Gastrocnemius medialis (tissue), 4 donors: ENCODE data around the gene CHP1. TPM values are rescaled to one million over a fixed set of nuclear protein-coding genes. Genes with fewer than 3 reads are reported as not detected.

Experiments
- ATAC-seq, 2 donors: fragments of 150-250 bp; one replicate each; pipeline ENCODE4 v1.9.1; 2016
- DNase-seq, 2 donors: peaks; one replicate each; pipeline ENCODE4 v3.0.0-alpha.2; 2019
- H3K27ac ChIP-seq, 4 donors: fragments of 200-600 bp; sonication (generic); 1 replicate in 1 of 4; 2 replicates in 3 of 4; pipeline ENCODE4 v1.5.1; 2016 to 2018; ENCODE audit warnings: mild to moderate bottlenecking in 2 of 4, moderate library complexity in 1 of 4
- H3K27me3 ChIP-seq, 3 donors: fragments of 200-600 bp; sonication (generic) in 2 of 3; 1 replicate in 1 of 3; 2 replicates in 2 of 3; pipeline versions ENCODE4 v1.5.1 to v1.6.0; 2016 to 2019; ENCODE audit warnings: mild to moderate bottlenecking in 1 of 3, moderate library complexity in 1 of 3
- H3K36me3 ChIP-seq, 2 donors: fragments of 200-600 bp; sonication (generic) in 1 of 2; one replicate each; pipeline ENCODE4 v1.5.1; 2017 to 2018
- H3K4me1 ChIP-seq, 2 donors: fragments of 200-600 bp; sonication (generic) in 1 of 2; one replicate each; pipeline ENCODE4 v1.5.1; 2016 to 2017; ENCODE audit warnings: mild to moderate bottlenecking in 2 of 2
- H3K4me3 ChIP-seq, 4 donors: fragments of 200-600 bp; sonication (generic) in 3 of 4; 1 replicate in 1 of 4; 2 replicates in 3 of 4; pipeline ENCODE4 v1.5.1; 2016 to 2019; ENCODE audit warnings: mild to moderate bottlenecking in 2 of 4
- H3K9me3 ChIP-seq, 3 donors: fragments of 200-600 bp; sonication (generic) in 2 of 3; 1 replicate in 1 of 3; 2 replicates in 2 of 3; pipeline ENCODE4 v1.5.1; 2016 to 2019
- CTCF ChIP-seq, 5 experiments: fragments of 450-650 bp in 3 of 5; fragments of 200-600 bp in 2 of 5; sonication (generic) in 2 of 5; IDR thresholded peaks in 4 of 5; conservative IDR thresholded peaks in 1 of 5; 1 replicate in 4 of 5; 2 replicates in 1 of 5; pipeline ENCODE4 v1.5.1; 2016 to 2019; ENCODE audit warnings: antibody characterized with exemption in 5 of 5, mild to moderate bottlenecking in 3 of 5, moderate library complexity in 3 of 5
- POLR2A ChIP-seq, 2 donors: fragments of 450-650 bp; IDR thresholded peaks; one replicate each; pipeline ENCODE4 v1.6.1; 2017; ENCODE audit warnings: antibody characterized with exemption in 2 of 2, mild to moderate bottlenecking in 2 of 2, moderate library complexity in 2 of 2
- in situ Hi-C, 4 donors: fragments of 200-750 bp; cut with MboI; loops; one replicate each; pipeline versions ENCODE4 v1.15.0 to v1.8.0; 2017; ENCODE audit warnings: low sequenced_read_pairs in 4 of 4
- intact Hi-C: fragments of 100-400 bp; cut with DNase I; formaldehyde crosslinking; loops from one replicate; pipeline ENCODE4 v1.15.1; 2023; ENCODE audit warnings: low total_unique reads
- total RNA-seq, 4 donors: library from RNA; depleted of rRNA; stranded (reverse); fragments of >200 nt; gene quantifications; one replicate each; pipeline versions ENCODE4 v1.1.0 to v1.2.3, GENCODE V29; 2016

Gene CHP1
- total RNA-seq, 4 donors from 2014 or later, result 208 to 293 (median 266) TPM

- TF ChIP-seq POLR2A (IDR thresholded peaks at IDR 0.05) (no peak), CTCF (IDR thresholded peaks at IDR 0.05 in 4 of 5, conservative IDR thresholded peaks at IDR 0.05 in 1 of 5) (no peak)
- intact Hi-C loops, result no loop called here
- Histone ChIP-seq H3K27ac (peak overlapping the region; percentile 94 to 99 (median 96)), H3K9me3 (no peaks in the 10 kb centered on the region), H3K4me1 (peaks cover 21 to 34% of the 10 kb centered on the region in 2 donors), H3K4me3 (peak overlapping the region; percentile 93 to 98 (median 96)), H3K36me3 (peaks cover 8 to 41% of the 10 kb centered on the region in 2 donors), H3K27me3 (no peaks in the 10 kb centered on the region)
- DNase-seq, result no peak
- in situ Hi-C loops, result no loop called here
- ATAC-seq, result no peak
Observed at GRCh38 chr15:41285285-41285684, 54.2 kb downstream of the CHP1 start.

- Histone ChIP-seq H3K36me3 (peaks cover 8 to 41% of the 10 kb centered on the region in 2 donors), H3K4me3 (no peak overlapping the region), H3K4me1 (peaks cover 22 to 34% of the 10 kb centered on the region in 2 donors), H3K9me3 (no peaks in the 10 kb centered on the region), H3K27me3 (no peaks in the 10 kb centered on the region), H3K27ac (peak overlapping the region in 3 of 4 donors; percentile 5 to 95 (median 45))
- no peak for TF ChIP-seq POLR2A (IDR thresholded peaks at IDR 0.05)
- TF ChIP-seq CTCF (IDR thresholded peaks at IDR 0.05 in 4 of 5, conservative IDR thresholded peaks at IDR 0.05 in 1 of 5), result no peak
- ATAC-seq (no peak), DNase-seq (no peak)
- in situ Hi-C loops, result no loop called here
- intact Hi-C loops, result no loop called here
Observed at GRCh38 chr15:41286665-41287333, 55.7 kb downstream of the CHP1 start.

- Histone ChIP-seq H3K36me3 (peaks cover 8 to 41% of the 10 kb centered on the region in 2 donors), H3K27ac (peak overlapping the region; percentile 1 to 95 (median 24)), H3K27me3 (no peaks in the 10 kb centered on the region), H3K9me3 (no peaks in the 10 kb centered on the region), H3K4me1 (peaks cover 22 to 34% of the 10 kb centered on the region in 2 donors), H3K4me3 (no peak overlapping the region)
- DNase-seq (no peak), ATAC-seq (no peak)
- intact Hi-C loops (no loop called here), in situ Hi-C loops (no loop called here)
- TF ChIP-seq CTCF (IDR thresholded peaks at IDR 0.05 in 4 of 5, conservative IDR thresholded peaks at IDR 0.05 in 1 of 5), result no peak
- TF ChIP-seq POLR2A (IDR thresholded peaks at IDR 0.05), result no peak
Observed at GRCh38 chr15:41288464-41288863, 57.4 kb downstream of the CHP1 start.

- Histone ChIP-seq H3K9me3 (no peaks in the 10 kb centered on the region), H3K27ac (peak overlapping the region; percentile 4 to 60 (median 18)), H3K4me3 (no peak overlapping the region), H3K4me1 (peaks cover 17 to 32% of the 10 kb centered on the region in 2 donors), H3K36me3 (peaks cover 8 to 41% of the 10 kb centered on the region in 2 donors), H3K27me3 (no peaks in the 10 kb centered on the region)
- in situ Hi-C loops (loop anchor here in 1 of 4 donors (5.0 kb wide), 1 partner anchor 37 kb away; no protein-coding TSS in a partner anchor), intact Hi-C loops (no loop called here)
- no peak for TF ChIP-seq POLR2A (IDR thresholded peaks at IDR 0.05)
- no peak for TF ChIP-seq CTCF (IDR thresholded peaks at IDR 0.05 in 4 of 5, conservative IDR thresholded peaks at IDR 0.05 in 1 of 5)
- ATAC-seq (no peak), DNase-seq (no peak)
Observed at GRCh38 chr15:41289953-41290352, 58.9 kb downstream of the CHP1 start.
